Measurements from ENCODE around the gene POMP.
A peak's percentile ranks its signal among the peaks of the same experiment; 100 is the strongest.
"Not testable (repeated sequence)": the region's sequence is repeated elsewhere in the genome, so short reads cannot be mapped to it uniquely, and the experiment has no call there.

Gene POMP

DNA sequence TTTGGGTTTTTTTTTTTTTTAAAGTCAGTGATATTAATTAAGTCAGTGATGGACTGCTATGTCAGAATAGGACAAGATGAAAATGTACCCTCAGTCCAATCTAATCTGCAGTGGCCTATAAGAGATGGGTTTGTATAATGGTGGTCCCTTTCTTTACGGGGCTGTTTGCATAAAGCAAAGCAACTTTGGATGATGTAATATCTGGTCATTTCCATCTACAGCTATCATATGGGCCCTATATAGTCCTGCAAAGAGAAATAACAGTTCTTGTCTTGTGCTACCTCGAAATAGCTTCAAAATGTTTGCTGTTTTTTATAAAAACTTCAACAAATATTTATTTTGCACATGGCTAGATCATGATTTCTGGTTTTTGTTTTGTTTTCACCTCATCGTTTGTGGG lies 20.2 kb upstream of the POMP start:
- no peak for DNase-seq

DNA sequence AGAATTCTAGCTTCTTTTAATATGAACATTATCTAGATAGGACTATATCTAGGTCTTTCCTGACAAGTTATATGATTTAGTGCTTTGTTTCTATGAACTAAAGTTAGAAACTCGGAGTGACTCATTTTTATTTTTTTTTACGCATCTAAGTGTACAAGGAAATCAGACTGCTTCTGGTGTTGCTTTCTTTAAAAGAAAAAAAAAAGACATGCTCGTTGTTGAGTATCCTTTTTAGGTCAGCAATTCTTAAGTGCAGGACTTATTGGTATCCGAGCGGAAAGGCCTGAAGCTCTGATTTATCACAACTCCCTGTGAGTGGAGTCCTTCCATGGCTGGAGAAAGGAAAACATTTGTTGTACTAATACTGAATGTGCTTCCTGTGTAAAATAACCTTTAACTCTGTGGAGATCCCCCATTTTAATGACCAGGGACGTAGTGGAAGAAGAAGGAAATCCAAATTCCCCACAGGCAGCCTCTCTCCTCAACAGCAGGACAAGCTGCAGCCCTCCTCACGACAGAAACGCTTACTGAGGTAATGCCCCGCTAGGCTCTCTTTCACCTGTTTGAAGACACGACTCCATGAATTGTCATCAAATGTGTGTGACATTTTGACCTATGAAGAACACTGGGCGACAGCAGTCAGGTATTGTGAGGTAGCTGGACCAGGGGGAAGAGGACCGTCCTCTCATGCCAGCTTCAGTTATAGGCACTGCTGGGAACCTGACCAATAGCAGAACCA lies 17.9 kb upstream of the POMP start:
- no peak for DNase-seq

GRCh38 chr13:28641600-28641926 lies 17.4 kb upstream of the POMP start:
- no peak for DNase-seq

DNA sequence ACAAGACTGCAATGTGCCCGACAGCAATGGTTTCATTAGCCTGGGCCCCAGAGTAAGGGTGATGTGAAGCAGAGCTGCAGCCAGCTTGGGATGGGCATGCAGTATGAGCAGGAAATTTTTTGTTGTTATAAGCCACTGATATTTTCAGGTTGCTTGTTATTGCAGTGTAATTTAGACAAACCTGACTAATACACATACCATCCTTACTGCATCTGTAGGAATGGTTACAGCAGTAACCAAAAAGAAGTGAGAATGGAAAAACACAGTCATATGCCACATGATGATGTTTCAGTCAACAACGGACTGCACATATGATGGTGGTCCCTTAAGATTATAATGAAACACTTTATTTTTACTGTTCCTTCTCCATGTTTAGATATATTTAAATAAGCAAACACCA lies 8.6 kb upstream of the POMP start:
- DNase-seq, result no peak

DNA sequence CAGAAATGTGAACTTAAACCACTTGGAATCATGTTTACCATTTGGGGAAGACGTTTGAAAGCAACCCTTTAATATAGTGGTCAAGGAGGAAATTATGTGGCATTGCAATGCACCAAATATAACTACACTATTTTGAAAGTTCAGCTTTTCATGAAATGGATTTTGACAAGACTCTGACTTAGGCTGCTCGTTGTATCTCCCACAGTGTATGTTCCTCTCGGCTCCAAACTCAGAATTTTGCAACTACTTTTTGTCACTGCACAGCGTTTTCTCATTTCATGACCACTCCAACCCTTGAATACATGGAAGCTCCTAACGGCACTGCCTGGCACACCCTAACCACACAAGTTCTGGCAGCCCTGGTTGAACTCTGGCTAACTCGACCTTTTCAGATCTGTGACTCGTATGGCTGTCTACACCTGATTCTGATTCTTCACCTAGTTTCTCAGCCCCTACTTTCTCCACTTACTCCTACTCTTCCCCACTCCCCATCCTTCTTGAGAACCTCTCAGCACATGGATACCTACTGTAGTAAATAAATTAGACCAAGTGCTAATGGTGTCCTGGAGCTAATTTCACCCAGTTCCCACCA lies 7.0 kb upstream of the POMP start:
- DNase-seq, result no peak

DNA sequence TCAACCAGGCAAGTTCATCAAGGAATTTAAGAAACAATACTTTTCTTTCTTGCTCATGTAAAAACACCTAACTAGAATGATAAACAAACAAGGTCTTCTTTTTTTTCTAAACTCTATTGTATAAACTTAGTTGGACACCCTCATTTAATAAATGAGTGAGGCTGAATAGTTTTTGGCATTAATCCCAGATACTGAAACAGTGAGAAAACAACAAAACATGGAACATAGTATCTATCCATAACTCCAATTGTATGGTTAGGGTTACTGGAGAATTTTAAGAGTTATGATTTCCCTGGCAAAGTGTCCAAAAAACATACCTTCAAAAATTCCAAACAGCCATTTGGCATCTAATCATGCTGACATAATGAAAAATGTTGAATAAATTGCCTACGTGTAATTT lies 5.8 kb upstream of the POMP start:
- no peak for DNase-seq

DNA sequence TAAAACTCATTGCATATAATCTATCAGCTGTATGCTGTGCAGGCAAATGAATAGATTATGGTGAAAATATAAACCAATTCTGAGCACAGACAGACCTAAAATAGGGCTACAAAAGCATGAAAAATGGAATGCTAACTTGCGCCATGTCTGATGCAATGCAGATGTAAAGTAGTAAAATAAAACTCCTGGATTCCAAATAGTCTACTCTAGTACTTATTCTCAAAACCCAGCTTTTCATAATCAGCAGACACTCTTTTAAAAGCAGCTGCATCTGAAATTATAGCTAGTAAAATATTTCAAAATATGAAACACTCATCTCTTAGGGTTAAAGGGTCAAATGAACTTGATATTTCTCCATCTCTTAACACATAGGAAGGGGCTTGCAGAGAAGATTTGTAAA lies 4.7 kb upstream of the POMP start:
- DNase-seq, result no peak

- no peak for DNase-seq
Observed at GRCh38 chr13:28655561-28655960, 3.4 kb upstream of the POMP start.

GRCh38 chr13:28657784-28658538 lies 969 bp upstream of the POMP start:
- DNase-seq, result no peak

GRCh38 chr13:28658539-28658795 lies 463 bp upstream of the POMP start:
- peak in 1 of 2 experiments; percentile 43 for DNase-seq

GRCh38 chr13:28659621-28659970 lies 666 bp downstream of the POMP start:
- DNase-seq, result no peak

DNA sequence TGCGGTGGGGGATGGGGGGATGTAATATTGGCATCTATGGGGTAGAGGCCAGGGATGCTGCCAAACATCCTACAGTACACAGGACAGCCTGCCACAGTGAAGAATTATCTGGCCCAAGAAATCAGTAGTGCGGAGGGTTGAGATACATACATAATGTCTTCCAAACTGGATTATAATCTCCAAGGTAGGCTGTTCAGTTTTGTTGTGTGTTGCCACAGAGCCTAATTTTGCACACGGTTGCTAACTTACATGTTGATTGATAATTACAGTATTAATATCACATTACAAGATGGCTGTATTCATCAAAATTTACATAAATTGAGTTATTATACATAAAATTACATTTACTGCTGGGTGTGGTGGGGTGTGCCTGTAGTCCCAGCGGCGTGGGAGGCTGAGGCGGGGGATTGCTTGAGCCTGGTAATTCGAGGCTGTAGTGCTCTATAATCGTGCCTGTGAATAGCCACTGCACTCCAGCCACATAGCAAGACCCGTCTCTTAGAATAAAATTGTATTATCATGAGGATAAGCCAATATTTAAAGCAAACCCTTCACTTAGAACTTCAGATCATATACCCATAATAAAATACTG lies 8.1 kb downstream of the POMP start:
- no peak for DNase-seq

DNA sequence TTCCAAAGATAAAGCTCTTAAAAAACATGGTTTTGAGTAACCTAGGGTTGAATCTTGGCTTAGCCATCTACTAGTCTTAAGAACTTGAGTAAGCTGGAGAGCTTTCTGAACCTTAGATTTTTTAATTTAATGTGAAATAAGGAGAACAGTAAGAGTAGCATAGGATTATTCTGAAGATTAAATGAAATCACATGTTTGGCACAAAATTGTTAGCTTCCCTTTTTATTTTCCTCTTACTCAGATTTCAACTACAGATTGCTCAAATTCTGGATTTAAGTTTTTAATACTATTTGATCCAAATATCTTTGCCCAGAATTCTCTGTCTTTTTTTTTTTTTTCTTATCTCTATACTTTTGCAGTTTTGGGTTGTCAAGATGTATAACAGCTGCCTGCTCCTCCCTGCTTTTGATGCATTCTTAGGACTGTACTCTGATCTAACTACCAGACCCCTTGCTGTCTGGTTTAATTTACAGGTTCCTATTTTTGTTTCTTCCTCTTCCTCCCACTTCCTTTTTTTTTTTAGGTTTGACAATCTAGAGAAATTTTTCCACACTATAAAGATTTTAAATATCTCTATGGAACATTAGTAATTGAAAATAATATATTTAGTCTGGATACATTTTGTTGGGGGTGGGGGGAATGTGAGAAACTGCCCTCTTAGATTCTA lies 12.3 kb downstream of the POMP start:
- DNase-seq, result no peak

DNA sequence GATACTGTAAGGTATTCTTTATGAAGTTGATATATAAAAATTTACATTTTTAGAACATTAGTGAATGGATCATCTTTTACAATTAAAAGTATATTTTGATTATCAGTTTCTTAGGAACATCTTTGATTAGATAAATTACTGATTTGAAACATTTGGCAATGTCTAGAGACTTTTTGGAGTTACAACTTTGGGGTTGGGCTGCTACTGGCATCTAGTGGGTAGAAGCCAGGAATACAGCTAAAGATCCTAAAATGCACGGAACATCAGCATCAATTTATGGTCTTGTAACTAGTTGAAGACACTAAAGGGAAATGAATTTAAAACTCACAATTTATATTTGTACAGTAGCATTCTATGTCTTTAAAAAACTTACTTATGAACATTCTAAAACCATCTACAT lies 19.9 kb downstream of the POMP start:
- no peak for DNase-seq

GRCh38 chr13:28679628-28680027 lies 20.7 kb downstream of the POMP start:
- no peak for DNase-seq

- DNase-seq, result no peak
Observed at GRCh38 chr13:28680541-28680940, 21.6 kb downstream of the POMP start.

GRCh38 chr13:28683169-28683568 lies 24.2 kb downstream of the POMP start:
- not testable (repeated sequence) for DNase-seq

GRCh38 chr13:28684257-28684656 lies 25.3 kb downstream of the POMP start:
- DNase-seq, result no peak

GRCh38 chr13:28685114-28685513 lies 26.2 kb downstream of the POMP start:
- no peak for DNase-seq

DNA sequence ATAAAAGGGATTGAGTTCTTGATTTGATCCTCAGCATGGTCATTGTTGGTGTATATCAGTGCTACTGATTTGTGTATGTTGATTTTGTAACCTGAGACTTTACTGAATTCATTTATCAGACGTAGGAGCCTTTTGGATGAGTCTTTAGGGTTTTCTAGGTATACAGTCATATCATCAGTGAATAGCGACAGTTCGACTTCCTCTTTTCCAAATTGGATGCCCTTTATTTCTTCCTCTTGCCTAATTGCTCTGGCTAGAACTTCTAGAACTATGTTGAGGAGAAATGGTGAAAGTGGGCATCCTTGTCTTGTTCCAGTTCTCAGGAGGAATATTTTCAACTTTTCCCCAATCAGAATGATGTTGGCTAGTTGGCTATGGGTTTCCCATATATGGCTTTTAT lies 27.0 kb downstream of the POMP start:
- no peak for DNase-seq

DNA sequence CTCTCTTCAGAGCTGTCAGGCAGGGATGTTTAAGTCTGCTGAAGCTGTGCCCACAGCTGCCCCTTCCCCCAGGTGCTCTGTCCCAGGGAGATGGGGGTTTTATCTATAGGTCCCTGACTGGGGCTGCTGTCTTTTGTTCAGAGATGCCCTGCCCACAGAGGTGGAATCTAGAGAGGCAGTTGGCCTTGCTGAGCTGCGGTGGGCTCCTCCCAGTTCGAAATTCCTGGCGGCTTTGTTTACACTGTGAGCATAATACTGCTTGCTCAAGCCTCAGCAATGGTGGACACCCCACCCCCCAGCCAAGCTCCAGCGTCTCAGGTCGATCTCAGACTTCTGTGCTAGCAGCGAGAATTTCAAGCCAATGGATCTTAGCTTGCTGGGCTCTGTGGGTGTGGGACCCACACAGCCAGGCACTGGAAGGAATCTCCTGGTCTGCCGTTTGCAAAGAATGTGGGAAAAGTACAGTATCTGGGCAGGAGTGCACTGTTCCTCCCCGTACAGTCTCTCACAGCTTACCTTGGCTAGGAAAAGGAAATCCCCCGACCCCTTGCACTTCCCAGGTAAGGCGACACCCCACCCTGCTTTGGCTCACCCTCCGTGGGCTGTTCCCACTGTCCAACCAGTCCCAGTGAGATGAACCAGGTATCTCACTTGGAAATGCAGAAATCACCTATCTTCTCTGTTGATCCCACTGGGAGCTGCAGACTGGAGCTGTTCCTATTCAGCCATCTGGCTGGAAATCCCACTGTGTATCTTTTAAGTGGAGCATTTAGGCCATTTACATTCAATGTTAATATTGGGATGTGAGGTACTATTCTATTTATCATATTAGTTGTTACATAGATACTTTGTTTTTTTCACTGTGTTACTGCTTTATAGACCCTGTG lies 34.9 kb downstream of the POMP start:
- not testable (repeated sequence) for DNase-seq

DNA sequence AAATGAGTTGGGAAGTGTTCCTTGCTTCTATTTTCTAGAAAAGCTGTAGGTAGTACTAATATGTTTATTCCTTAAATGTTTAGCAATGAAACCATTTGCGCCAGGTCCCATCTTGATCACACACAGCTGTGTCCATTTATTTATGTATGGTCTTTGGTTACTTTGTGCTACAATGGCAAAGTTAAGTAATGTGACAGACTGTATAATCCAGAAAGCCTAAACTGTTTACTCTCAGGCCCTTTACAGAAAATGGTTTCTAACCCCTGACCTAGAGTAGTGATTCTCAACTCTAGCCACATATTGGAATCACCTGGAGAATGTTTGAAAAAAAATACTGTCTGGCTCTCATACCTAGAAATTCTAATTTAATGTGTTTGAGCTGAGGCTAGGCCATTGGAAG lies 38.5 kb downstream of the POMP start:
- DNase-seq, result no peak

DNA sequence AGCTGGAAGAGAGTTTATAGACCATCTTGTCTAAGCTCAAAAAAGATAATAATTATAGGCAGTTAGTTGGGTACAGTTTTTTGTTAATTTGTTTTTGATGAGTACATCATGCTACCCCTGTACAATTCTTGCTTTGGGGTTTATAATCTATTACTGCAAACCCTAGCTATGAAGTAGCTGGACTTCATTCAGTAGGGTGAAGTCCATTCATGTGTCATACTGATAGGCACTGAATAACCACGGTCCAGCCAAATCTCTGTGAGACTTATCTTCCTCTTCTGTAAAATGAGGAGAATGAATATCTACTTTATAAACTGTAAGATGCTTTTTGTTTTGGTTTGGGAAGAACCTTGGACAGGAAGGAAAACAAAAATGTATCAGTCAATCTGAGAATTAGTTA lies 40.3 kb downstream of the POMP start:
- no peak for DNase-seq
